Measurements from ENCODE around the gene BTN2A1.
"Not testable (repeated sequence)": the region's sequence is repeated elsewhere in the genome, so short reads cannot be mapped to it uniquely, and the experiment has no call there.

The BTN2A1 gene

DNA sequence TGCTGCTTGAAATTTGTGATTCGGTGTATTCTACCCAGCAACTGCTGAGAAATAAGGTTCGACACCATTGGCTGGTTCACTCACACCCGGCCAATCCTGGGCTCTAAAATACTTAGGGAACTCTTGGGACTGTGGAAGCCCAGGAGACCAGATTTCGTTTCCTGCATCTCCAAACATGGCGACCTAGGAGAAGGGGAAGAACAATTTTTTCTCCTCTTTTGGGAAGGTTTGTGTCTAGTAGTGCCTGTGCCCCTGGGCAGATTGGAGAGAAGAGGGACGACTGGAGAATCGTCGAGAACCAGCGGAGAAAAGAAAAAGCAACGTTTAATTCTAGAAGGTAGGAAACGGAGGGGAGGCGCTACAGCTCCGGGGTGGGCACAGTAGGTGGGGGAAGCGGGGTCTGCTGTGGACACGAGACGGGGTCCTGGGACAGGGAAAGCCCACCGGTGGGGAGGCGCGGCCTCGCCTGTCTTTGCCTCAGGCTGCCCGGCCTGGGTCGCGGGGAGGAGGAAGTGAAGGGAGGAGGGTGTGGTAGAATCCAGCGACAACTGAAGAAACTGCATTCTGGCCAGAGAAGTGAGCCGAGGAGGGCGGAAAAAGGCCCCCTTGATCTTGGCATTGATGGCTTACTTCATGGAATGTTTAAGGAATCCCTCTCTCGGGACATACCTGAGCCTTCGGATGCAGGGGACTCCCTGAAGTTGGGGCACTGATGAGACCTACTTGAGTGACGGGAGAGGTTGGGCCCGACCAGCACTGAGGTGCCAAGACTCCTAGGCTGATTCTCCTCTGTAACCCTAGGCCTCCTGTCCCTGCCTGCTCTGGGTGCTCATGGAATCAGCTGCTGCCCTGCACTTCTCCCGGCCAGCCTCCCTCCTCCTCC lies at the start of gene BTN2A1:
BTN2A1 (plus strand) TSS at position 150 of the 883 bp plus-strand sequence; CDS start at position 832, 682 bp downstream.
- peak; percentile 87 for DNase-seq

DNA sequence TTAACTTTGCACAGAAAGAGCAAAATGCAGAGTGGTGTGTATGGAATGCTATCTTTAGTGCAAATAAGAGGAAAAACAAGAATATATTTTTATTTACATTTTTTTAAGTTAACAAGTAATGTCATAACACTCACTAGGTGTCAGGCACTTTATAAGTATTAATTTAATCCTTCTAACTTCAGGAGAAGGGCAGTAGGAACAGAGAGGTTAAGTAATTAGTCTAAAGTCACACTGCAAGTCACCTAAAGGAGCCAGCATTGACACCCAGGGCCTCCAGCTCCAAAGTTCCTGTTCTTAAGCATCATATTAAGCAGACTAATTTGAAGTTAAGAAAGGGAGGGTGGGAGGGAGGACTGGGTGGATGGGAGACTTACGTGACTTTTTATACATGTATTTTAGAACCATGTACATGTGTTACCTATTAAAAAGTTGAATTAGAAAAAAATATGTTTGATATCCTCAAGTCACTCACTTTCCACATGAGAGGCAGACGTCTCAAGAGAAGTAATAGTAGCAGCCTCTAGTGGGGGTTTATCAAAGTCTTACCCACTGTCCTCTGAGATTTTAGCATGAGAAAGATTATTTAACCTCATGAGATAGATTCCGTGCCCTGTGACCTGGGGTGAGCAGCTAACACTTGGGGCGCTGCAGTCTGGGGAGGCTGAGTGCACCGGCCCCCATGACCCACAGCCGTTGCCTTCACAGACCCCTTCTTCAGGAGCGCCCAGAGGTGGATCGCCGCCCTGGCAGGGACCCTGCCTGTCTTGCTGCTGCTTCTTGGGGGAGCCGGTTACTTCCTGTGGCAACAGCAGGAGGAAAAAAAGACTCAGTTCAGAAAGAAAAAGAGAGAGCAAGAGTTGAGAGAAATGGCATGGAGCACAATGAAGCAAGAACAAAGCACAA lies 48.7 kb upstream of the BTN2A1 start:
- no peak for DNase-seq

DNA sequence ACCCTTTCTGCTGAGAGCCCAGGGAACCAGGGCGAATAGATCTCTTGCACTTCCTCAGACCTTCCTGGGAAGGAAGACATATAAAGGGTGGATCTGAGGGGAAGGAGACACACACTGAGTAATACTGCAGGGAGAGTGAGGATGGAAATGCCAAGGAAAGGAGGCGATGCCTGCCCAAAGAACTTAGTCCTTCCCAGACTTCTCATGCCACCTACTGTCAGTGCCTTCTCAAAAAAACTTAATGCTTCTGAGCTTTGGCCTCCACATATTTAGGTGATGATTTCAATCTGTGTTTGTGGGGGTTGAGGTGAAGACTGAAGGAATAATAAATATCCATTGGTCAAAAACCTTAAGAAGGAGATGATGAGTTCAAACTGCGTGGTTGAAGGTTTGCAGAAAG lies 46.0 kb upstream of the BTN2A1 start:
- no peak for DNase-seq

DNA sequence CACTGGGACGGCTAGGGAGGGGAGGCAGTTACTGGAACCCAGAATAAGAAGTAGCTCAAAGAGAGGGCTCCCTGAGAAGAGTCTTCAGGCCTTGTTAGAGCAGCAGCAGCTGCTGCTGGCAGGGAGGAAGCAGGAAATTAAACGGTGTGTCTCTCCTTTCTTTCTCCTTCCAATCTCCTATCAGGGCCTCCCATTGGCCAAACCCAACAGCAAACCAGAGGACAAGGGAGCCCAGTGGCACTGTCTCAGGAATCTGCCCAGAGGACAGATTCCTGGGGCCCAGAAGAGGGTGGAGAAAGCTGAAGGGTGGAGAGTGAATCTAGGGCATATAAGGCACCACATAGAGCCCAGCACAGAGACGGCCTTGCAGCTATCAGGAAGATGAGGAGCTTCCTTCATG lies 45.5 kb upstream of the BTN2A1 start:
- no peak for DNase-seq

DNA sequence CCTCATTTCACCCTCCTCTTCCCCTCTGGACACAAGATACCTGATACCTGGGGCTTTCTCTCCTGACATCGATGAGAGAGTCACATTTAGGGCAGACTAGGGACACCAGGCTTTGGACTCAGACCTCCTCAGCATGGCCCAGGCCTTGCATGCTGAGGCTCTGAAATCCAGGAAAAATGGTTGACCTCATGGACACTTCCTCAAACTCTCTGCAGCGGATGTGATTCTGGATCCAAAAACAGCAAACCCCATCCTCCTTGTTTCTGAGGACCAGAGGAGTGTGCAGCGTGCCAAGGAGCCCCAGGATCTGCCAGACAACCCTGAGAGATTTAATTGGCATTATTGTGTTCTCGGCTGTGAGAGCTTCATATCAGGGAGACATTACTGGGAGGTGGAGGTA lies 44.8 kb upstream of the BTN2A1 start:
- DNase-seq = no peak

DNA sequence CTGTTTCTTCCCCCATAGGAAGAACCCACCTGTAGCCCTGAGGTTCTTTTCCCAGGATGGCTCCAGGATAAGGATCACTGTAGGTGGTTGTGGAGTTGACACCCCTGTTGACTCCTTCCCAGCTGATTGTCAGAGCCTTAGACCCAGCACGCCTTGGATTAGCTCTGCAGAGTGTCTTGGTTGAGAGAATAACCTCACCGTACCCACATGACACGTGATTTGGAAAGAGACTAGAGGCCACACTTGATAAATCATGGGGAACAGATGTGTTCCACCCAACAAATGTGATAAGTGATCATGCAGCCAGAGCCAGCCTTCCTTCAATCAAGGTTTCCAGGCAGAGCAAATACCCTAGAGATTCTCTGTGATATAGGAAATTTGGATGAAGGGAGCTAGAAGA lies 43.5 kb upstream of the BTN2A1 start:
- DNase-seq = no peak

DNA sequence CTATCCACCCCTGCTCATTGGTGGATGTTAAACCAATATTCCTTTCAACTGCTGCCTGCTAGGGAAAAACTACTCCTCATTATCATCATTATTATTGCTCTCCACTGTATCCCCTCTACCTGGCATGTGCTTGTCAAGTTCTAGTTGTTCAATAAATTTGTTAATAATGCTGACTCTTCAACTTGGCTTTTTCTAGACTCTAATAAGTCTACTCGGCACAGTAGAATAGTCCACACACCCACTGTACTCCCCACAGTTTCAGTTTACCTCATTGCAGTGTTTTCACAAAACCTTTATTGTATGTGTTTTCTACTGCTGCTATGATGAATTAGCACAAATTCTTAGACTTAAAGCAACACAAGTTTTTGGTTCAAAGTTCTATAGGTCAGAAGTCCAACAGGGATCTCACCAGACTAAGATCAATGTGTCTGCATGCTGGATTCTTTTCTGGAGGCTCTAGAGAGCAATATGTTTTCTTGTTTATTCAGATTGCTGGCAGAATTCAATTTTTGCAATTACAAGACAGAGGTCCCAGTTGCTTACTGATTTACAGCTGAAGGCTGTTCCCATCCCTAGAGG lies 42.6 kb upstream of the BTN2A1 start:
- DNase-seq = no peak

DNA sequence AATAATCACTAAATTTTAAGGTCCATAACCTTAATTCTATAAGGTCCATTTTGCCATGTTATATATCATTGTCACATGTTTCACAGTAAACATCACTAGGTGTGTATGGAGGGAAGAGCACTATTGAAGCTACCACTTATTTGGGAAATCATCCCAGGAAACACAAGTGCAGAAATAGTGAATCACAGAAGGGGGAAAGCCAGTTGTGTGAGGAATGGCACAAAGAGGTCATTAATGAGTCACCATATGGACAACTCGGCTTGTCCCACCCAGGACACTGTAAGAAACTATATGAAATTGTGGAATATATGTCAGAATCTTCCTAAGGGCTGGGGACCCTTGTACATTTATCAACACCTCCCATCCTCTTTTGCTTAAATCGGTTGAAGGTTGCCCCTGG lies 42.0 kb upstream of the BTN2A1 start:
- DNase-seq = no peak

DNA sequence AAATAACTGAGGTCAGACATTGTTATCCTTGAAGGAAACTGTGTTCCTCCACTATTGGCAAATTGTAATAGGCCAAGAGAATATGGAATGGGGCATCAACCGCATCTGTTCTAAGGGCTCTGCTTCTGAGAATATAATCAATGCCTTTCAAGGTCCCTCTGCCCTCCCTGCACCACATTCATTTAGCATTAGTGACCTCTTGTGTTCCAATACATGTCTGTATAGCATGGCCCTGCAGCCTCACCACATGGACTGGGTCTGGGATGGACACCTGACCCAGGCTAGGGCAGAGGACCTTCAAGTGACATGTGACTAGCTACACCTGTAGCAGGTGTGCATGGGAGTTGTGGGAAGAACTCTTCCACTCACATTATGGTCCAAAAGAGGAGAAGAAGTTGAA lies 41.5 kb upstream of the BTN2A1 start:
- no peak for DNase-seq

DNA sequence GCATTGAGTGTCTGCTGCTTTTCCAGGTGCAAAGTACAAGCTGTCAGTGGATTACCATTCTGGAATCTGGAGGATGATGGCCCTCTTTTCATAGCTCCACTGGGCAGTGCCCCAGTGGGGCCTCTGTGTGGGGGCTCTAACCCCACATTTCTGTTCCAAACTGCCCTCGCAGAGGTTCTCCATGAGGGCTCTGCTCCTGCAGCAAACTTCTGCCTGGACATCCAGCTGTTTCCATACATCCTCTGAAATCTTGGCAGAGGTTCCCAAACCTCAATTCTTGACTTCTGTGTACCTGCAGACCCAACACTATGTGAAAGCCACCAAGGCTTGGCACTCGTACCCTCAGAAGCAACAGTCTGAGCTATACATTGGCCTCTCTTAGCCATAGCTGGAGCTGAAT lies 39.7 kb upstream of the BTN2A1 start:
- not testable (repeated sequence) for DNase-seq

DNA sequence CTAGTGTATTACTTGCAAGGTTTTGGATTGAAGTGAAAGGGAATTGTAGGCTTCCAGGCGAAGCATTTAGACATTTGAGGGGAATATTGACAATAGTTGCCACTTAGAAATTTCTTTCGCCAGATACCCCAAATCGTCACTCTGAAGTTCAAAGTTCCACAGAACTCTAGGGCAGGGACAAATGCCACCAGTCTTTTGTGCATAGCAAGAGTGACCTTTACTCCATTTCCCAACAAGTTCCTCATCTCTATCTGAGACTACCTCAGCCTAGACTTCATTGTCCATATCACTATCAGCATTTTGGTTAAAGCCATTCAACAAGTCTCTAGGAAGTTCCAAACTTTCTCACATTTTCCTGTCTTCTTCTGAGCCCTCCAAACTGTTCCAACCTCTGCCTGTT lies 39.0 kb upstream of the BTN2A1 start:
- not testable (repeated sequence) for DNase-seq

DNA sequence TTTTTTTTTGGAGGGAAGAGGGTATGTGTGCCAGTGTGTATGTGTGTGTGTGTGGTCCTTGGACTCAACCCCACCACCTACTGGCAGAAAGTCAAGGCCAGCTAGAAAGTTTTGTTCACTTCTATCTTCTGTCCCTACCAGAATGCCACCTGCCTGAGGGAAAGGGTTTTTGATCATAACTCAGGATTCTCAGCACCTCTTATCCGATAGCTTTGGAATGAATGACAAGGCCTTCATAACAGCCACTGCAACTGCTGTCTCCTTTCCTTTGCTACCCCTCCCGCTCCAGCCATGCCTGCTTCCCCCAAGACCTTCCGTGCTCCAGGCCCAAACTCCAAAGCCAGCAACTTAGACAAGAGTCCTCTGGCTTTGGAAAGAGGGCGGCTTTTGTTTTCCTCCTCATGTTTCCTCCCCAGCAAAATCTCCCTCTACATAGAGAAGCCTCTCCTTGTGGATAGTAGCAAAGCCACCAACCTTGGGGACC lies 37.0 kb upstream of the BTN2A1 start:
- DNase-seq = peak; percentile 49

DNA sequence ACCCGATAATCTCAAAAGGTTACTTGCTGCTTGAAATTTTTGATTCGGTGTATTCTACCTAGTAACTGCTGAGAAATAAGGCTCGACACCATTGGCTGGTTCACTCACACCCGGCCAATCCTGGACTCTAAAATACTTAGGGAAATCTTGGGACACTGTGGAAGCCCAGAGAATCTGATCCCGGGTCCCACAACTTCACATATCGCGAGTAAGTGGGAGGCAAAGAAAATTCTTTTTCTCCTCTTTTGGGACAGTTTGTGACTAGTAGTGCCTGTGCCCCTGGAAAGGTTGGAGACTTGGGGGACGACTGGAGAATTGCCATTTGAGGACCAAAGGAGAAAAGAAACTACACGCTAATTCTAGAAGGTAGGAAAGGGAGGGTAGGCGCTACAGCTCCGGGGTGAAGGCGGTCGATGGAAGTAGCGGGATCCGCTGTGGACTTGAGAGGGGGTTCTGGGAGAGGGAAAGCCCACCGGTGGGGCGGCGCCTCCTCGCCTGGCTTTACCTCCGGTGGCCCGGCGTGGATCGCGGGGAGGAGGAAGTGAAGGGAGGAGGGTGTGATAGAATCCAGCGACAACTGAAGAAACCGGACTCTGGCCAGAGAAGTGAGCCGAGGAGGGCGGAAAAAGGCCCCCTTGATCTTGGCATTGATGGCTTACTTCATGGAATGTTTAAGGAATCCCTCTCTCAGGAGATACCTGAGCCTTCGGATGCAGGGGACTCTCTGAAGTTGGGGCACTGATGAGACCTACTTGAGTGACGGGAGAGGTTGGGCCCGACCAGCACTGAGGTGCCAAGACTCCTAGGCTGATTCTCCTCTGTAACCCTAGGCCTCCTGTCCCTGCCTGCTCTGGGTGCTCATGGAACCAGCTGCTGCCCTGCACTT lies 36.3 kb upstream of the BTN2A1 start:
- peak; percentile 77 for DNase-seq

DNA sequence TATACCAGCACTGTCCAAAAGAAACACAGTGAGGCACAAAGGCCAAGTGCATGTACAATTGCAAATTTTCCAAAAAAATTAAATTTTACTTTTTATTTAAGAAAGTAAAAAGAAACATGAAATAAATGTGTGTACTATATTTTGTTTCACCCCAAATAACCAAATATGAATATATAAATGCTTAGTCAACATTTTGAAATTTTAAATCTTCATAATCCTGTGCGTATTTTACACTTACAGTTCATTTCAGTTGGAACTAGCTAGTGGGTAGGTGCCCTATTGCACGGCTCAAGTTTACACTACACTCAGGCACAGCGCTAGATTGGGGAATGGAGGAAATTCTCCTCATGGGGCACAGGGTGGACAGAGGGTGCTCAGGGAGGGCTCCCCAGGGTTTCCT lies 35.4 kb upstream of the BTN2A1 start:
- no peak for DNase-seq

DNA sequence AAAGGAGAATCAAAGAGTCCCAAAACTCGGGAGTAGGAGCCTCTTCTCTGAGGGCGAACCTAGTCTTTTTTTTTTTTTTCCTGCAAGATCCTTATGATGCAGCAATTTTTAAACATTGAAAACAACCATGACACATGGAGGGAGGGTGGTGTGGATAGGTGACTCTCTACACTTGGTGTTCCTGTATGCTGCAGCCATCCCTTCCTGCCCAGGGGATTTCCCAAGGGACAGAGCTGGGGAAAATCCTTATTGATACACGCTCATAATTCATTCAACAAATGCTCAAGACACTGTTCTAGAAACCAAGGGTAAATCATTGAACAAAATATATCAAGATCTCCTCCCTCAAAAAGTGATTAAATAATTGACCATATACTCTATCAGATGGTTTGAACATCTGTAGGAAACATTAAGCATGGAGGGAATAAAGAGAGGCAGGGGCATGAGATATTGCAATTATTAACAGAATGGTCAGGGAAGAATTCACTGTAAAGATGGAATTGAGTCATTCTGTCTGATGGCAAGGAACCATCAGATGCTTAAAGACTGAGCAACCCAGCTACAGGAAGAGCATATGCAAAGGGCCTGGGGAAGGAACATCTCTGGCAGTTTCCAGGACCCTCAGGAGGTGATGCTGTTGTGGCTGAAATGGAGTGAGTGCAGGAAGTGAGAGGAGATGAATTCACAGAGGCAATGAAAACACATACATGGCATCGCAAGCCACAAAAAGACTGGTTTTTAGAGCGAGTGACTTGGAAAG lies 30.9 kb upstream of the BTN2A1 start:
- no peak for DNase-seq

DNA sequence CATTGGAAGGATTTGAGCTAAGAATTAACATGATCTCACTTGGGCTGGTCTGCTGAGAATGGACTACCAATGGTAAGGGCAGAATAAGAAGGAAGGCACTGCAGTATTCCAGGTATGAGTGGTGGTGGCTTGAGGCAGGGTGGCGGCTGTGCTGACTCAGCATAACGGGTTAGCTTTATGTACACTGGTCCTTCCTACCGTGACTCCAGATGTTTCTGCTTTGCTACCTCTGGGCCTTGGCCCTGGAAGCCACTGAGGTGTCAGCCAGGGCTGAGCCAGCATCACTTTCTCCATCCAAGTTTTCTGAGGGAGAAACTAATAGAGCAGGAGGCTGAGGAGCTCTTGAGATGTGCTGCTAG lies 30.3 kb upstream of the BTN2A1 start:
- no peak for DNase-seq

DNA sequence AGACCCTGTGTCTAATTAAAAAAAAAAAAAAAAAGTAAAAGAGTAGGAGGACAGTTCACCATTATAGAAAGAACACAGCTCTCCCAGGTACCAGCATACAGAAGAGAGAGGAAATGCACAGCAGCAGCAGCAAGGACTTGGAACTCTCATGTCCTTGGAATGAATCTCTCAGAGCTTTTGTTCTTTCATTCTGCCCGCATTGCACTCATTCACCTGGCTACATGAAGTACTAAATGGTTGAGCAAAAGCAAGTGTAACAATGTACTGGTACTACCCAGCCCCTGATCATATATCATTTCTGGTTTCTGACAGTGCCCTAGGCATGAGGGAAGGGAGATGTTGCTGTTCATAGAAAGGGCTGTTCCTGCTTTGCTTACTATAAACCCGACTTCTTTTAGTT lies 29.5 kb upstream of the BTN2A1 start:
- no peak for DNase-seq

DNA sequence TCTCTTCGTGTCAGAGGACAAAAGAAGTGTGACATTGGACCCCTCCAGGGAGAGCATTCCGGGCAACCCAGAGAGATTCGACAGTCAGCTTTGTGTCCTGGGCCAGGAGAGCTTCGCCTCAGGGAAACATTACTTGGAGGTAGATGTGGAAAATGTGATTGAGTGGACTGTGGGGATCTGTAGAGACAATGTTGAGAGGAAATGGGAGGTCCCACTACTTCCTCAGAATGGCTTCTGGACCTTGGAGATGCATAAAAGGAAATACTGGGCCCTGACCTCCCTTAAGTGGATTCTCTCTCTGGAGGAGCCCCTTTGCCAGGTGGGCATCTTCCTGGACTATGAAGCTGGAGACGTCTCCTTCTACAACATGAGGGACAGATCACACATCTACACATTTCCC lies 27.0 kb upstream of the BTN2A1 start:
- no peak for DNase-seq

DNA sequence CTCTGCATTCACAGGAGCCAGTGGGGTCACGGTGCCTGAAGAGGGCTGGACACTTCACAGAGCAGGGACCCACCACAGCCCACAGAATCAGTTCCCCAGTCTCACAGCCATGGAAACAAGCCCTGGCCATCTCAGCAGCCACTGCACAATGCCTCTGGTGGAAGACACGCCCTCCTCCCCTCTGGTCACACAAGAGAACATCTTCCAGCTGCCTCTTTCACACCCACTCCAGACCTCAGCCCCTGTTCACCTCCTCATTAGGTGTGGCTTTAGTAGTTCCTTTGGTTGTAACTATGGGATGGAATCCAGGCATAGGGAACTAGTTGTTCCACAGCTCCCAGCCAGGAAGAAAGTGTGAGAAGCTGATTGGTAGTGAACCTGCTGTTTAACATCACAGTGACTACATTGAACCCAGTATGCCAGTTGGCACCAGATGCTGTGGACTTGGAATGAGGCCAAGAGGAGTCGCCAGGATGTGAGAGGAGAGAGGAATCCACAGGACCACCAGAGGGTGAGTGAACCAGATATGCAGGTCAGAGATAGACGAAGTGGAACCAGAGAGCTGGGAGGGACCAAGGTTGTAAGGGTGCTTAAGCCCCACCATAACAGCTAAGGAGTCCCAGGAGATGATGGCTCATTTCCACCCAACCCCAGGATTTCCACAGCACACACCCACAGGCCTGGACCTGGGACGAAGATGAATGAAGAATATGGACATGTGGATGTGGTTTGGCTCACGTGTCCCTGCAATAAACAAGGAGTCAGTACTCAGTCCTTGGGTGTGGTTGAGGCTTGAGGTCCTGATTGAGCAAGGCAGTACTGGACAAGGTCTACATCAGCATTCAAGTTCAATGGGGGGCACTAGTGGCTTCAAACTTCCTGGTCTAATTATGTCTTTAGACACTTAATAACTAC lies 26.2 kb upstream of the BTN2A1 start:
- DNase-seq = no peak

DNA sequence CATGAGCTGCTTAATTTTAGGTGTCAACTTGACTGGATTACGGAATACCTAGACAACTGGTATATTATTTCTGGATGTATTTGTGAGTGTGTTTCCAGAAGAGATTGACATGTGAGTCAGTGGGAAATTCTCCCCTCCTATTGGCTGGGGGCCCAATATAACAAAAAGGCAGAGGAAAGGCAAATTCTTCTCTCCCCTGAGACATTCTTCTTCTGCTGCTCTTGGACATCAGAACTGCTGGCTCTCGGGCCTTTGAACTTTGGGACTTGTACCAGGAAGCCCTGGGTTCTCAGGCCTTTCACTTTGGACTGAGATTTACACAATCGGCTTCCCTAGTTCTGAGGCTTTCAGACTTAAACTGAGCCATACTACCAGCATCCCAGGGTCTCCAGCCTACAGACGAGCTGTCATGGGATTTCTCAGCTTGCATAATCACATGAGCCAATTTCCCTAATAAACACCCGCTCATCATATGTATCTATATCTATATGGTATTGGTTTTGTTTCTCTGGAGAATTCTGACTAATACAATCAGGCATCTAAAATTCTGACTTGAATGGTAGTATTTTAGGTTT lies 25.0 kb upstream of the BTN2A1 start:
- DNase-seq = no peak

Measured in CD4-positive, alpha-beta T cell treated with Interleukin-10 for 1 hour (primary cell).